ENCODE results near the gene RFPL4A.
A peak's percentile ranks its signal among the peaks of the same experiment; 100 is the strongest.

RFPL4A gene

GRCh38 chr19:55809381-55810058, 50.6 kb downstream of the RFPL4A start:
- DNase-seq (peak; percentile 43), ATAC-seq (peak; percentile 66)

- ATAC-seq, result no peak
Observed at GRCh38 chr19:55811340-55811739, 52.4 kb downstream of the RFPL4A start.

GRCh38 chr19:55812449-55812848, 53.6 kb downstream of the RFPL4A start:
- ATAC-seq (no peak), DNase-seq (no peak)

More at GRCh38 chr19:55811340-55811739, 52.4 kb downstream of the RFPL4A start:
- DNase-seq, result no peak

All from stimulated activated naive CD8-positive, alpha-beta T cell treated with anti-CD3 and anti-CD28 coated beads, Interleukin-15, Interleukin-2, amounts not matched to agents 100 U/mL and 50 U/mL, for 24 hours (primary cell).